BLaER1 (cell line): ENCODE results near the gene TH.

Experiments used
- H3K27ac ChIP-seq: shearing (Covaris generic); formaldehyde crosslinking; 2 replicates; pipeline ENCODE4 v1.8.1; 2022
- H3K27me3 ChIP-seq: shearing (Covaris generic); formaldehyde crosslinking; 2 replicates; pipeline ENCODE4 v1.8.1; 2022
- H3K36me3 ChIP-seq: shearing (Covaris generic); formaldehyde crosslinking; 2 replicates; pipeline ENCODE4 v1.8.1; 2022
- H3K4me1 ChIP-seq: shearing (Covaris generic); formaldehyde crosslinking; 2 replicates; pipeline ENCODE4 v1.8.1; 2022
- H3K4me2 ChIP-seq: shearing (Covaris generic); formaldehyde crosslinking; 2 replicates; pipeline ENCODE4 v1.8.1; 2022
- H3K4me3 ChIP-seq: shearing (Covaris generic); formaldehyde crosslinking; 2 replicates; pipeline ENCODE4 v1.8.1; 2022
- H3K9ac ChIP-seq: shearing (Covaris generic); formaldehyde crosslinking; 2 replicates; pipeline ENCODE4 v1.8.1; 2022
- H3K9me3 ChIP-seq: shearing (Covaris generic); formaldehyde crosslinking; 2 replicates; pipeline ENCODE4 v1.8.1; 2022
- H4K20me1 ChIP-seq: shearing (Covaris generic); formaldehyde crosslinking; 2 replicates; pipeline ENCODE4 v1.8.1; 2022
- Cebpa-rat ChIP-seq: shearing (Covaris generic); IDR thresholded peaks from 2 replicates; pipeline ENCODE4 v1.8.1; 2022

The TH gene

DNA sequence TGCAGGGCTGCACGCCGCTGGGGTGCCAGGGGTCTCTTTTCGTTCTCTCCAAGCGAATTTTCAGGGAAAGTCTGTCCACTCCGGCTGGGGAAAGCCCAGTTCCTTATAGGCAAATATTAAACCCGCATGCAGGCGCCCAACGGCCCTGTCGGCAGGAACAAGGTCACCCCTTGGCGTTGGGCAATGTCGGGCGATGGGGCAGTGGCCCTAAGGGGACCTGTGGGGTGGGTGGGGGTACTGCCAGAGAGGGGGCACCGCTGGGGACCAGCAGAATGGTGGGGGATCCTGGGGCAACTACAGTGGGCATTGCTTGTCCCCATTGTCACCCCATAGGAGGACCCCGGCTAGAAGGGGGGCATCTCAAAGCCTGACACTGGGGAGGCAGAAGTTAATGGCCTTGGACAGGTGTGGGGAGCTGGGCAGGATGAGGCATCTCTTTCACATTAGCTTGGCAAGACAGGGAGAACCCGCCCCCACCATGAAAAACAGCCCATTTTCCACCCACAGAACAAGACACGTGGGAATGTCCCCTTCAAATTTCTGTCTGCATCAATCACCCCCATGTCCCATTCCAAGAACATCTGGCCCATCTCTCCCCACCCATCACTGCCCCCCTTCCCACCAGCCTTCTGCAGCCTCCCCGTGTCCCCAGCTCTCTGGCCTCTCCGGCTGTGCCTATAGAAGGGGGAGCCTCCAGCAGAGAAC, 26.9 kb downstream of the TH start:
- no peaks in the 10 kb centered on the region for H3K9me3 ChIP-seq
- H4K20me1 ChIP-seq = peaks cover 84% of the 10 kb centered on the region
- H3K27ac ChIP-seq = no peak overlapping the region

DNA sequence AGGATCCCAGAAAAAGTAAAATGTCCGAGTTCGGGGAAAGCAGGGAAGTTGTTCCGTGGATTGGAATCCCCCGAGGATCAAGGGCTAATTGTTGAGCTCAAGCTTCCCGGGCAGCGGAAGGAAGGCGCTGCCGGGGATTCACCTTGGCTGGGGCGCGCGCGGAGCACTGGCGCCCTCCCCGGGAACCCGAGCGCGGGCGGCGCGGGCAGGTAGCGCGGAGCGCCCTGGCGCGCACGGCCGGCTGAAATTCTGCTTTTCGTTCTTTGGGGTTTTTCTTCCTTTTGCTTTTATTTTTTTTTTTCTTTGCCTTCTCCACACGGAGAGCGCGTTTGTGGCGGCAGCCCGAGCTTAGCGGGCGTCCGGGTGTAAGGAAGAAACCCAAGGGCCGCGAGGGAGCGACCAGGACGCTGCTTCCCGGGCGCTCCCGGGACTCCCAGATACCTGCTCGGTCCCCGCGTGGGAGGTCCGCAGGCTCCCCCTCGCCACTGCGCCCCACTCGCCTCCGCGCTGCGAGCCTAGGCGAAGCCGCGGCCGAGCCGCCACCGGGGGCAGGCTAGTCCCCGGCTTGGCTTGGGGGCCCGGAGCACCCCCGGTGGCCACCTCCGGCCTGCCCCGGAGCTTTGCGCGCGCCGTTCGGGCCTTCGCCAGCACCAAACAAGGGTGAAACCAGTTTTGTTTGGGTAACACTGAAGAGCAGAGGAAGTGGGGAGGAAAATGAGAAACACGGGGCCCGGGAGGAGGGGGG, 27.6 kb downstream of the TH start:
- Histone ChIP-seq H3K4me2 (peak overlapping the region; percentile 9; the same call in 1 of the 2 replicates), H3K27me3 (peaks cover 100% of the 10 kb centered on the region), H3K4me1 (peaks cover 12% of the 10 kb centered on the region; the same call in 1 of the 2 replicates), H3K9me3 (no peaks in the 10 kb centered on the region), H3K36me3 (no peaks in the 10 kb centered on the region), H3K4me3 (no peak overlapping the region), H3K27ac (no peak overlapping the region), H3K9ac (no peak overlapping the region), H4K20me1 (peaks cover 80% of the 10 kb centered on the region)
- no peak for TF ChIP-seq Cebpa-rat

More for the DNA sequence above, 26.9 kb downstream of the TH start:
- no peaks in the 10 kb centered on the region for H3K36me3 ChIP-seq
- H3K27me3 ChIP-seq = peaks cover 100% of the 10 kb centered on the region
- no peak for TF ChIP-seq Cebpa-rat
- H3K4me1 ChIP-seq = peaks cover 12% of the 10 kb centered on the region; the same call in 1 of the 2 replicates
- no peak overlapping the region for H3K9ac ChIP-seq
- no peak overlapping the region for H3K4me2 ChIP-seq
- no peak overlapping the region for H3K4me3 ChIP-seq

DNA sequence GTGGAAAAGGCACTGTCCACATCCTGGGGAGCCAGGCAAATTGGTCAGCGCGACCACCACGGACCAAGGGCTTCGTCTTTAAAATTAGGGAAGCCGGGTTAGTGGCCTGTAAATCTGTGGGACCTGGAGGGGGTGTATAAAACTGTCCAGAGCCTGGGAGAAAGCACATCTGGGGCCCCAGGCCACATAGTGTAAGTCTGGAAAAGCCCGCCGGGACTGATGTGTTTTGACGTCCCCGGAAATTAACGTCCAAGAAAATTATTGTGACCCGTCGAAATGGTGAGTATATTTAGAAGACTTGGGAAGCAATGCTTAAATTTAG, 28.2 kb downstream of the TH start:
- H3K9ac ChIP-seq = no peak overlapping the region
- no peaks in the 10 kb centered on the region for H3K9me3 ChIP-seq
- H3K4me2 ChIP-seq = peak overlapping the region; percentile 9; the same call in 1 of the 2 replicates
- no peak overlapping the region for H3K4me3 ChIP-seq
- H3K27me3 ChIP-seq = peaks cover 100% of the 10 kb centered on the region
- H3K4me1 ChIP-seq = peaks cover 12% of the 10 kb centered on the region; the same call in 1 of the 2 replicates
- no peak overlapping the region for H3K27ac ChIP-seq
- peaks cover 75% of the 10 kb centered on the region for H4K20me1 ChIP-seq
- no peaks in the 10 kb centered on the region for H3K36me3 ChIP-seq
- no peak for TF ChIP-seq Cebpa-rat

DNA sequence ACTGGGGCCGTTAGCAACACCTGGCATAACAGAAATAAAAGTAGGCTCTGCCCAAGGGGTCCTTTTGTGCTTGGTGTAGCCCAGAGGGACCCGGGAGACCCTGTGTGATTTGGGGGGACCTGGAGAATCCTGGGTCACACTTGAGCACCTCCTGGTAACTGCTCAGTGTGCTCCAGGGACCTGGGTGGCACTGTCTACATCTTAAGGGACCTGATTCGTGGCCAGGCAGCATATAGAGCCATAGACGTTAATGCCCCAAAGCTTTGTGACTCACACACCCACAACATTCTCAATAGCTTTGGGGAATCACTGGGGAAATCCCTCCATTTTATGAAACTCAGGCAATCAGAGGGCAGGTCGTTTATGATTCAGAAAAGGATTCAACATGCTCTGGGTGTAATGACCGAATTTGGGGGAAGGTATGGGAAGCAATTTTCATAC, 28.8 kb downstream of the TH start:
- Histone ChIP-seq H3K27me3 (peaks cover 100% of the 10 kb centered on the region), H3K4me3 (no peak overlapping the region)
- no peak for TF ChIP-seq Cebpa-rat

DNA sequence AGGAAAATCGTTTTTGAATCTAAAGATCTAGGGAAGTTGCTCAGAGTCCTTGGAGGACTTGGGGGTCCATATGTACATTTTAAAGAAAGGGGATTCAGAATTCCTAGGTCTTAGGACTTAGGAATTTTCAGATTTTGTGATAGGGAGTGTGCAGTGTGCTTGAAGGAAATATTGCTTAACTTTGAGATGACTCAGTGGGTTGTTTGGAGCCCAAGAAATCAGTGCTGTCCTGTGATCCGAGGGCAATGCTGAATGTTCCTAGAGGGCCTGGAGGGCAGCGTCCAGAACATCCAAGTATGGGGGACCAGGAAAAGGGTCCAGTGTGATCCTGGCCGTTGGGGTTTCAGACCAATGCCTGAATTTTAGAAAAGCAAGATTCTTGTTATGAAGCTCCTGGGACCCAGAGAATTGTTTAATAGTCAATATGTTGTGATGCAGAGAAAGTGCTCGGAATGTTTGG, 29.3 kb downstream of the TH start:
- Histone ChIP-seq H3K27ac (no peak overlapping the region), H3K36me3 (no peaks in the 10 kb centered on the region), H3K4me3 (no peak overlapping the region), H4K20me1 (peaks cover 70% of the 10 kb centered on the region), H3K4me2 (no peak overlapping the region), H3K27me3 (peaks cover 100% of the 10 kb centered on the region), H3K4me1 (peaks cover 9% of the 10 kb centered on the region; the same call in 1 of the 2 replicates), H3K9me3 (no peaks in the 10 kb centered on the region), H3K9ac (no peak overlapping the region)
- no peak for TF ChIP-seq Cebpa-rat

More for the DNA sequence above, 28.8 kb downstream of the TH start:
- H3K27ac ChIP-seq = no peak overlapping the region
- peaks cover 73% of the 10 kb centered on the region for H4K20me1 ChIP-seq
- no peaks in the 10 kb centered on the region for H3K9me3 ChIP-seq
- H3K4me2 ChIP-seq = no peak overlapping the region
- H3K4me1 ChIP-seq = peaks cover 12% of the 10 kb centered on the region; the same call in 1 of the 2 replicates
- H3K36me3 ChIP-seq = no peaks in the 10 kb centered on the region
- H3K9ac ChIP-seq = no peak overlapping the region

DNA sequence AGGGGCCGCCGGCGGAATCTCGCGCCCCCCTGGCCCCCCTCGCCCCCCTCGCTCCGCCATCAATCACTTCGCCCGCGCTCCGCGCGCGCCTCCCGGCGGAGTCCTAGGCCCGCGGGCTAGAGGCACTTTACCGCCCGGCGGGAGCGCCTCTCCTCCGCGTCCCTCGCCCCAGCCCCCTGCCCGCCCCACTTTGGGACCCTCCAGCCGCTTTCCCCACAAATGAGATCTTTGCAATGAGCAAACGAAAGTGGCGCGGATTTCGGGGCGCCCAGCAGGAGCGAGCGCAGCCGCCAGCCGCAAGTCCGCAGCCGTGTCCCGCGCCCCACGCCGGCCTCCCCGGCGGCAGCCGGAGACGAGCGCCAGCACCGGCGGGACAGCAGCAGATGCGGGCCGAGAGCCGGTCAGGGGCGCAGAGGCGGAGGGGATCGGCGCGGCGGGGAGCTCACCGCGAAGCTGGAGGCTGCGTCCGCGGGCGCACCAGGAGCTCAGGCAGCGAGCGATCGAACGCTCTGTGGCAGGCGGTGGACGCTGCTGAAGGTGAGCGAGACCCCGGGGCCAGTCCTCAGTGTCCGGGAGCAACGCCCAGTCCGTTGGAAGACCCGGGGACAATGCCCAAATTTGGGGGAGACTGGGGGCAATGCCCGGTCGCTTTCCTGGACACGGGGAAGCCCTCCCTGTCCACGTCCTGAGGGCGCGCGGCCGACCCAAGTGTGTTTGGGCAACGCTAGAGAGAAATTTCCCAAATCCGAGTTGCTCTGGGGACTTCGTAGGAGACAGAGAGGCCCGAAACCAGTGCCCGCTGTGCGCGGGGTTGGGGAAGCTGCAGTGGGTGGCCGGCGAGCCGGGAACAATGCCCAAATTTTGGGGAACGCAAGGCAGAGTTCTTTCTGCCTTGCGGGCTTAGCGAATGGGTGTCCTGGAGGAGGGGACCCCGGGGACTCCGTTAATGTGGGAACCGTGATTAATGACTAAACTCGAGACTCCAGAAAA, 30.9 kb downstream of the TH start:
- no peaks in the 10 kb centered on the region for H3K9me3 ChIP-seq
- H3K36me3 ChIP-seq = no peaks in the 10 kb centered on the region
- peaks cover 100% of the 10 kb centered on the region for H3K27me3 ChIP-seq
- H3K4me1 ChIP-seq = peaks cover 5% of the 10 kb centered on the region; the same call in 1 of the 2 replicates
- no peak overlapping the region for H3K9ac ChIP-seq
- no peak overlapping the region for H3K4me2 ChIP-seq
- H3K27ac ChIP-seq = no peak overlapping the region
- no peak for TF ChIP-seq Cebpa-rat
- H3K4me3 ChIP-seq = no peak overlapping the region
- peaks cover 68% of the 10 kb centered on the region for H4K20me1 ChIP-seq

DNA sequence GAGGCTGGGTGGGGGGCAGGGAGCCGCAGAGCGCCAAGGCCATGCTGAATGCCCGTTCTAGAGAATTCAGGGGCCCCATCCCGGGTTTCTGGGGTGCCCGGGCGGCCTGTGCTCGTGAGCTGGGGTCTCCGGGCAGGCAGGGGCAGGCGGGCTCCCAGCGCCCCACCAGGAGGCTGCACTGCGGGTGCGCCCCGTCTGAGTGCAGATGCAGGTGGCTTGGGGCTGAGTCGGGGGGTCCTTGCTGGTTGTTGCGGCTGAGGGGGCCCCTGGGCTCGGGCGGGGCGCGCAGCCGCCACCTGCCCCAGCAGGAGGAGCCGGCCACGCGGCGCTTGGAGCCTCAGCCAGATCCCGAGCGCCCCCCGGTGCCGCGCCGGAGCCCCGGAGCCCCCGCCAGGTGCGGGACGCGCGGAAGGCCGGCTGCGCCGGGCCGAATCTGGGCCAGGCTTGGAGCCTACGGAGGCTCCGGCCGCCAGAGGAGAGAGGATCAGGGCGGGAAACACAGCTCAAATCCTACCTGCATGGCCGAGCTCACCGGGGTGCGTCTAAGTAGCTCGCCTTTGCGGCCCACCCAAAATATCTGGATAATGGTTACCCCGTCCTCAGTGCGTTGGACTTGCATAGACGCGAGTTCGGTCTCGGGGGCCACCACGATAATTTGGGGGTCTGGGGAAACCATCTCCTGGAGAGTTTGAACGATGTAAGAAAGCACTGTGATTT, 31.8 kb downstream of the TH start:
- H3K9ac ChIP-seq = no peak overlapping the region
- no peaks in the 10 kb centered on the region for H3K9me3 ChIP-seq
- peaks cover 67% of the 10 kb centered on the region for H4K20me1 ChIP-seq
- no peak for TF ChIP-seq Cebpa-rat
- H3K27ac ChIP-seq = no peak overlapping the region
- H3K4me1 ChIP-seq = peaks cover 5% of the 10 kb centered on the region; the same call in 1 of the 2 replicates
- H3K27me3 ChIP-seq = peaks cover 100% of the 10 kb centered on the region
- H3K4me2 ChIP-seq = no peak overlapping the region
- no peak overlapping the region for H3K4me3 ChIP-seq
- H3K36me3 ChIP-seq = no peaks in the 10 kb centered on the region

DNA sequence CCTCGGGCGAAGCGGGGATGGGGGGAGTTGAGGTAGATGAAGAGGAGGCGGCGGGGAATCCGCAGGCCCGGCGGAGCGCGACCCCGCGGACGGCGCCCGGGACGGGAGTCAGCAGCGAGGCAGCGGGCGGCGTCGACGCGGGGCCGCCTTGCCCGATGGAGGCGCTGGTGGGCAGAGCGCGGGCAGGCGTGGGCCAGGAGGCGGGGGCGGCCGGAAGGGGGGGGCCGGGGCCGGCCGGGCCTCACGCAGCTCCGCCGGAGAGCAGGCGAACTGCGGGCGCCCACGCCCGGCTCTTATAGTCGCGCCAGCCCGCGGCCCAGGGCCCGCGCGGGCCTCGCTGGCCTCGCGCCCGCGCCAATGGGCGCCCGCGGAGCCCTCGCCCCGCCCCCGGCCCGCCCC, 32.5 kb downstream of the TH start, which contains the start of gene IGF2:
Gene IGF2 (minus strand): TSS at position 267 of the 399 bp plus-strand sequence. CDS start 3,866 bp downstream, outside the sequence.
- peaks cover 100% of the 10 kb centered on the region for H3K27me3 ChIP-seq
- no peak within 1 kb of the TSS for H3K4me3 ChIP-seq
- no peak within 1 kb of the TSS for H3K4me2 ChIP-seq

More for the DNA sequence above, 32.5 kb downstream of the TH start, which contains the start of gene IGF2:
- H4K20me1 ChIP-seq = peaks cover 69% of the 10 kb centered on the region
- no peaks in the 10 kb centered on the region for H3K36me3 ChIP-seq
- H3K9me3 ChIP-seq = no peaks in the 10 kb centered on the region
- peaks cover 5% of the 10 kb centered on the region; the same call in 1 of the 2 replicates for H3K4me1 ChIP-seq
- no peak within 1 kb of the TSS for H3K9ac ChIP-seq
- TF ChIP-seq Cebpa-rat = no peak
- H3K27ac ChIP-seq = no peak within 1 kb of the TSS
